Measurements from ENCODE around the gene RIN3. TPM values are rescaled to one million over a fixed set of nuclear protein-coding genes. Genes with fewer than 3 reads are reported as not detected.
"Not testable (repeated sequence)": the region's sequence is repeated elsewhere in the genome, so short reads cannot be mapped to it uniquely, and the experiment has no call there.

Gene RIN3
- total and polyA plus RNA-seq, 12 donors = 3.9 to 63.2 (median 30.3) TPM

DNA sequence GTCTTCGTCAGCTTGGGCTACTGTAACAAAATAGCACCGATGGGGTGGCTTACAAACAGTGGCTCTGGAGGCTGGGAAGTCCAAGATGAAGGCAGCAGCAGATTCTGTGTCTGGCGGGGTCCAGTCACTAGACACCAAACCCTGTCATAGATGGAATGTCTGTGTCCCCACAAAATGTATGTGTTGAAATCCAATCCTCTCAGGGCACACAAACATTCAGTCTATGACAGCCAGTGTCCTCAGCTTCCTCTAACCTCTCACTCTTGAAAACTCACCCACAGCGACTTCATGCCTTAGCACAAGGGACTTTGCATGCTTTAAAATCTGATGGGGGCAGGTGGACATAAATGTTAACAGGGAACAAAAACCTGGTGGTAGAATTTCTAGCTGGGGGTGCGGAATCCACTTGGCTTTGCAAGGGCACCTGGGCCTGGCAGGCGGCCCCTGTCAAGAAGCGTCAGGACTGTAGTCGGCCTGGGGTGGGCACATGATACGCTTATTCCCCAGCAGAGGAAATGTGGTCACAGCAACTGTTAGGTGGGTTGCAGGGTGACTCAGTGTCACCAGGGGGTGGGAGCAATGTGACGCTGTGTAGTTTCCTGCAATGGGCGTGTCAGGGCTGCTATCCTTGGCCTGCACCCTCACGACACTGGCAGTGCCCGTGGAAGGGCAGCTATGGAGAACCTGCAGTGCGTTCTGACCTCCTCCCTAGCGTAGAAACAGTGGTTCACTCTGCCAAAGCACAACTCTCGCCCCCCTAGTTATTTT, 17.7 kb downstream of the RIN3 start:
- peaks cover 6 to 16% of the 10 kb centered on the region in 2 donors for H3K4me1 ChIP-seq (replicated peaks in 1 of 2)
- no peak for DNase-seq
- intact Hi-C loops (cut with DNase I) = no loop called here
- no peak for TF ChIP-seq POLR2A (IDR thresholded peaks at IDR 0.05)
- TF ChIP-seq, protein P1, sequence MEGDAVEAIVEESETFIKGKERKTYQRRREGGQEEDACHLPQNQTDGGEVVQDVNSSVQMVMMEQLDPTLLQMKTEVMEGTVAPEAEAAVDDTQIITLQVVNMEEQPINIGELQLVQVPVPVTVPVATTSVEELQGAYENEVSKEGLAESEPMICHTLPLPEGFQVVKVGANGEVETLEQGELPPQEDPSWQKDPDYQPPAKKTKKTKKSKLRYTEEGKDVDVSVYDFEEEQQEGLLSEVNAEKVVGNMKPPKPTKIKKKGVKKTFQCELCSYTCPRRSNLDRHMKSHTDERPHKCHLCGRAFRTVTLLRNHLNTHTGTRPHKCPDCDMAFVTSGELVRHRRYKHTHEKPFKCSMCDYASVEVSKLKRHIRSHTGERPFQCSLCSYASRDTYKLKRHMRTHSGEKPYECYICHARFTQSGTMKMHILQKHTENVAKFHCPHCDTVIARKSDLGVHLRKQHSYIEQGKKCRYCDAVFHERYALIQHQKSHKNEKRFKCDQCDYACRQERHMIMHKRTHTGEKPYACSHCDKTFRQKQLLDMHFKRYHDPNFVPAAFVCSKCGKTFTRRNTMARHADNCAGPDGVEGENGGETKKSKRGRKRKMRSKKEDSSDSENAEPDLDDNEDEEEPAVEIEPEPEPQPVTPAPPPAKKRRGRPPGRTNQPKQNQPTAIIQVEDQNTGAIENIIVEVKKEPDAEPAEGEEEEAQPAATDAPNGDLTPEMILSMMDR (IDR thresholded peaks at IDR 0.05) = no peak
- H3K27me3 ChIP-seq = no peaks in the 10 kb centered on the region
- H3K36me3 ChIP-seq (replicated peaks in 1 of 2) = no peaks in the 10 kb centered on the region
- WGBS, 4 donors = 75 to 89% (median 86%) methylated on average over 12 to 16 of the region's 16 CpGs
- peak overlapping the region in 2 of 5 donors; percentile 3 to 16 for H3K27ac ChIP-seq
- H3K9me3 ChIP-seq (replicated peaks in 1 of 3) = no peaks in the 10 kb centered on the region
- H3K4me3 ChIP-seq = no peak overlapping the region

DNA sequence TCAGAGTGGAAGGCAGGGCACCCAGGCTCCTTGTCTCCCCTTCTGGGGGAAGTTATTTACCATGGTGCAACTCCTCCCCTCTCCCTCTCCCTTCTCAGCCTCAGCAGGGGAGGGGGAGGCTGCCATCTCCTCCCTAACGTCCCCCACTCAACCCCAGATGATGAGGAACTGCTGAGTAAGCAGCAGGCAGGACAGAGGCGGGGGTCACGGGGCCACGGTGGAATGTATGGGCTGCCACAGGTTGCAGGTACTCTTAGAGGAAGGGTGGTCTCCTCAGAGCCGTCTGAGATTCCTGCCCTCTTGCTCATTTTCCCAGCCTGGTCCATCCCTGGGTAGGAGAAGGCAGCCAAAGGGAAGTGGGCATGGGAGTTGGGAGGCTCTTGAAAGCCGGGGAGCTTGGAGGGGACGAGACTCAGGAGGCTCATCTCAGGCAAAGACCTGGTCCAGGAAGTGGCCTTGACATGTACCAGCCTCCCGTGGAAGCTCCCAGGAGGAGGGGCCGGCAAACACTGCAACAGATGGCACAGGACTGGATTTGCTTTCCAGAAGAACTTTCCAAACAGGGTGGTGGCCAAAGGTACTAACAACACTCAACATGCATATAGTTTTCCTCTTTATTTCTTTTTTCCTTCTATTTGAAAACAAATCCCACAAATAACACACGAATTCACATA, 19.0 kb downstream of the RIN3 start:
- intact Hi-C loops (cut with DNase I) = no loop called here
- H3K27me3 ChIP-seq = no peaks in the 10 kb centered on the region
- peaks cover 6 to 16% of the 10 kb centered on the region in 2 donors for H3K4me1 ChIP-seq (replicated peaks in 1 of 2)
- peak in 4 of 7 donors; percentile 49 to 65 (median 58) for DNase-seq
- no peaks in the 10 kb centered on the region for H3K9me3 ChIP-seq (replicated peaks in 1 of 3)
- WGBS, 4 donors = 38 to 52% (median 46%) methylated on average over 8 to 10 of the region's 10 CpGs
- no peaks in the 10 kb centered on the region for H3K36me3 ChIP-seq (replicated peaks in 1 of 2)
- TF ChIP-seq POLR2A (IDR thresholded peaks at IDR 0.05) = no peak
- TF ChIP-seq, protein P1 (IDR thresholded peaks at IDR 0.05) = no peak
- no peak overlapping the region for H3K4me3 ChIP-seq
- peak overlapping the region in 1 of 5 donors; percentile 0 for H3K27ac ChIP-seq

DNA sequence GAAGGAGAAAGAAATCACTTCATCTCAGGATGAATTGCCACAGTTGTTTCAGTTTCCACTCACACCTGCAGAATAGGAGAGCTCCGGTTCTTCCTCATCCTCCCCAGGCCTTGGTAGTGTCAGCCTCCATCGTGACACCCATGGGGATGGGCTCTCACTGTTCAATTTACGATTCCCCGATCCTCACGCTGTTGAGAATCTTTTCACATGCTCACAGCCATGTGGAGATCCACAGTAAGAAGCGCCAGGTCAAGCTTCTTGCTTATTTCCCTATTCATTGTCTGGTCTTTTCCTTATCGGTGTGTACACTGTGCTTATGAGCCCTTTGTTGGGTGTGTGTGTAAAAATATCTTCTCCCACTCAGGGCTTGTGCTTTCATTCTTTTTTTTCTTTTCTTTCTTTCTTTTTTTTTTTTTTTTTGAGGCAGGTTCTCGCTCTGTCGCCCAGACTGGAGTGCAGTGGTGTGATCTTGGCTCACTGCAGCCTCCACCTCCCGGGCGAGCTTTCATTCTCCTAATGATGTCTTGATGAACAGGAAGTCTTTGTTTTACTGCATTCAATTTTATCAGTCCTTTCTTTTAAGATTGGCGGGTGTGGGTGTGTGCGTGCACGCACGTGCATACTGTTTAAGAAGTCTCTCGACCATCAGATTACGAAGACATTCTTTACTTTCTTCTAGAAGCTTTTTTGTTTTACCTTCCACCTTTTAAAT, 21.5 kb downstream of the RIN3 start:
- no peak overlapping the region for H3K27ac ChIP-seq
- DNase-seq = no peak
- no peaks in the 10 kb centered on the region for H3K27me3 ChIP-seq
- H3K9me3 ChIP-seq (replicated peaks in 1 of 3) = no peaks in the 10 kb centered on the region
- peaks cover 18 to 21% of the 10 kb centered on the region in 2 donors for H3K4me1 ChIP-seq (replicated peaks in 1 of 2)
- intact Hi-C loops (cut with DNase I) = no loop called here
- WGBS, 4 donors = 72 to 83% (median 75%) methylated on average over 16 to 17 of the region's 17 CpGs
- no peak overlapping the region for H3K4me3 ChIP-seq
- H3K36me3 ChIP-seq (replicated peaks in 1 of 2) = no peaks in the 10 kb centered on the region
- TF ChIP-seq POLR2A (IDR thresholded peaks at IDR 0.05) = no peak
- TF ChIP-seq, protein P1 (IDR thresholded peaks at IDR 0.05) = no peak

DNA sequence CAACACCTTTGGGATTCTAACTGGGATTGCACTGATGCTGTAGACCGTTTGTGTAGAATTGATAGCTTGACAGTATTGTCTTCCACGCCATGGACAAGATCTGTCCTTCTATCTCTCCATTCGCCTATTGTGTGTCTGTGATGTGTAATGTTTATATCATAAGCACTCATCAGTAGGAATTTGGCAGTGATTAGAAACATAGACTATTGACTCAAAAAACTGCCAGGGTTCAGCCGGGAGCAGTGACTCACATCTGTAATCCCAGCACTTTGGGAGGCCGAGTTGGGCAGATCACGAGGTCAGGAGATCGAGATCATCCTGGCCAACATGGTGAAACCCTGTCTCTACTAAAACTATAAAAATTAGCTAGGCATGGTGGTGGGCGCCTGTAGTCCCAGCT, 22.6 kb downstream of the RIN3 start:
- Histone ChIP-seq H3K27ac (peak overlapping the region in 1 of 5 donors; percentile 58), H3K4me1 (replicated peaks in 1 of 2) (peaks cover 29% of the 10 kb centered on the region in 2 donors)
- 51 to 62% (median 54%) methylated on average over 5 to 8 of the region's 8 CpGs for WGBS, 4 donors
- intact Hi-C loops (cut with DNase I); H3K4me3 ChIP-seq; H3K36me3 ChIP-seq (replicated peaks in 1 of 2); H3K9me3 ChIP-seq (replicated peaks in 1 of 3); H3K27me3 ChIP-seq: not testable (repeated sequence)
- peak in 2 of 7 donors; percentile 48 to 51 for DNase-seq

All from adrenal gland (tissue), 12 donors.